Progenitor cell of endocrine pancreas (in vitro differentiated cells): ENCODE data around the gene DGAT2L6. TPM values are rescaled to one million over a fixed set of nuclear protein-coding genes. Genes with fewer than 3 reads are reported as not detected.
"Not testable (repeated sequence)": the region's sequence is repeated elsewhere in the genome, so short reads cannot be mapped to it uniquely, and the experiment has no call there.

Source experiments
- DNase-seq: peaks from one replicate; pipeline ENCODE4 v3.0.0; 2021; ENCODE audit warnings: low spot score; ENCODE audit not compliant: unreplicated experiment
- H3K27ac Mint-ChIP-seq: 2 replicates; pipeline ENCODE4 v1.8.0; 2021; ENCODE audit warnings: mild to moderate bottlenecking, moderate library complexity, mixed read lengths
- H3K27me3 Mint-ChIP-seq: 2 replicates; pipeline ENCODE4 v1.8.0; 2021; ENCODE audit warnings: mixed read lengths
- H3K36me3 Mint-ChIP-seq: 2 replicates; pipeline ENCODE4 v1.8.0; 2022; ENCODE audit warnings: mixed read lengths; ENCODE audit not compliant: insufficient read depth
- H3K4me1 Mint-ChIP-seq: 2 replicates; pipeline ENCODE4 v1.8.0; 2021; ENCODE audit warnings: low read depth, mixed read lengths
- H3K4me3 Mint-ChIP-seq: 2 replicates; pipeline ENCODE4 v1.8.0; 2021; ENCODE audit warnings: low read depth, mild to moderate bottlenecking, moderate library complexity, mixed read lengths
- H3K9me3 Mint-ChIP-seq: 2 replicates; pipeline ENCODE4 v1.8.0; 2021; ENCODE audit warnings: low read depth, mixed read lengths
- CTCF ChIP-seq: fragments of 200-600 bp; sonication (generic); IDR thresholded peaks from one replicate; pipeline ENCODE4 v1.5.0; 2021; ENCODE audit warnings: antibody characterized with exemption, mild to moderate bottlenecking; ENCODE audit not compliant: unreplicated experiment
- total RNA-seq: library from RNA; stranded (reverse); gene quantifications from 2 replicates; pipeline ENCODE4 v1.2.1, GENCODE V29; 2021

Gene DGAT2L6
- total RNA-seq, 1 donor from 2014 or later: not detected

GRCh38 chrX:70196961-70197720 is 19.9 kb downstream of the DGAT2L6 start:
- H3K36me3 Mint-ChIP-seq: no peaks in the 10 kb centered on the region
- peaks cover 30% of the 10 kb centered on the region for H3K9me3 Mint-ChIP-seq
- H3K27me3 Mint-ChIP-seq: peaks cover 5% of the 10 kb centered on the region
- DNase-seq: peak; percentile 20
- H3K4me1 Mint-ChIP-seq: no peaks in the 10 kb centered on the region
- peak; percentile 59 for TF ChIP-seq CTCF
- H3K4me3 Mint-ChIP-seq: no peak overlapping the region
- H3K27ac Mint-ChIP-seq: no peak overlapping the region

GRCh38 chrX:70201732-70202131 is 24.4 kb downstream of the DGAT2L6 start:
- H3K4me3 Mint-ChIP-seq: no peak overlapping the region
- peaks cover 30% of the 10 kb centered on the region for H3K9me3 Mint-ChIP-seq
- H3K4me1 Mint-ChIP-seq: no peaks in the 10 kb centered on the region
- TF ChIP-seq CTCF: no peak
- H3K27me3 Mint-ChIP-seq: peaks cover 5% of the 10 kb centered on the region
- no peaks in the 10 kb centered on the region for H3K36me3 Mint-ChIP-seq
- no peak overlapping the region for H3K27ac Mint-ChIP-seq
- DNase-seq: no peak

GRCh38 chrX:70208479-70208878 is 31.2 kb downstream of the DGAT2L6 start:
- no peak for DNase-seq
- Mint-ChIP-seq H3K9me3 (peaks cover 27% of the 10 kb centered on the region), H3K27ac (no peak overlapping the region), H3K4me3 (no peak overlapping the region), H3K36me3 (no peaks in the 10 kb centered on the region), H3K4me1 (no peaks in the 10 kb centered on the region), H3K27me3 (no peaks in the 10 kb centered on the region)
- no peak for TF ChIP-seq CTCF

GRCh38 chrX:70209570-70209969 is 32.3 kb downstream of the DGAT2L6 start:
- H3K27me3 Mint-ChIP-seq, H3K36me3 Mint-ChIP-seq, H3K4me1 Mint-ChIP-seq, DNase-seq, H3K27ac Mint-ChIP-seq, H3K4me3 Mint-ChIP-seq: not testable (repeated sequence)
- peaks cover 21% of the 10 kb centered on the region for H3K9me3 Mint-ChIP-seq

- Mint-ChIP-seq H3K27ac (no peak overlapping the region), H3K36me3 (no peaks in the 10 kb centered on the region), H3K9me3 (peaks cover 17% of the 10 kb centered on the region), H3K4me1 (no peaks in the 10 kb centered on the region), H3K27me3 (no peaks in the 10 kb centered on the region), H3K4me3 (no peak overlapping the region)
- DNase-seq: no peak
- TF ChIP-seq CTCF: no peak
Measured at GRCh38 chrX:70219938-70220764, 42.9 kb downstream of the DGAT2L6 start.
